Duodenal mucosa (tissue), 2 donors: ENCODE data around the gene TMF1.
A peak's percentile ranks its signal among the peaks of the same experiment; 100 is the strongest.

Experiments
- H3K27ac ChIP-seq: one replicate; pipeline ENCODE4 v1.7.0; 2013; ENCODE audit warnings: low read depth, low read length
- H3K27me3 ChIP-seq, 2 donors: one replicate each; pipeline ENCODE4 v1.7.0; 2013; ENCODE audit warnings: low read length in 2 of 2, control low read depth in 1 of 2; ENCODE audit not compliant: insufficient read depth in 2 of 2, control insufficient read depth in 1 of 2
- H3K36me3 ChIP-seq, 2 donors: one replicate each; pipeline ENCODE4 v1.7.0; 2013; ENCODE audit warnings: low read length in 2 of 2, control low read depth in 1 of 2; ENCODE audit not compliant: insufficient read depth in 2 of 2, control insufficient read depth in 1 of 2
- H3K4me1 ChIP-seq, 2 donors: one replicate each; pipeline ENCODE4 v1.7.0; 2013; ENCODE audit warnings: low read length in 2 of 2, control low read depth in 1 of 2; ENCODE audit not compliant: insufficient read depth in 2 of 2, control insufficient read depth in 1 of 2
- H3K4me3 ChIP-seq, 2 donors: one replicate each; pipeline ENCODE4 v1.7.0; 2013; ENCODE audit warnings: low read length in 2 of 2, low read depth in 1 of 2
- H3K9ac ChIP-seq, 2 donors: one replicate each; pipeline ENCODE4 v1.7.0; 2013; ENCODE audit warnings: low read length in 2 of 2, low read depth in 1 of 2
- H3K9me3 ChIP-seq, 2 donors: one replicate each; pipeline ENCODE4 v1.7.0; 2013; ENCODE audit warnings: low read length in 2 of 2, control low read depth in 1 of 2; ENCODE audit not compliant: control insufficient read depth in 1 of 2

TMF1 gene

GRCh38 chr3:69080233-69080920 lies 28.2 kb upstream of the TMF1 start, which contains the start of gene UBA3:
Gene UBA3, minus strand, starts transcription at chr3:69080365. Its CDS starts 12 bp downstream, at chr3:69080353.
- Histone ChIP-seq H3K9me3 (no peaks in the 10 kb centered on the region), H3K27ac (no peak within 1 kb of the TSS), H3K27me3 (no peaks in the 10 kb centered on the region), H3K36me3 (no peaks in the 10 kb centered on the region), H3K4me3 (peak within 1 kb of the TSS; percentile 80 to 82), H3K4me1 (peaks cover 42 to 60% of the 10 kb centered on the region in 2 donors), H3K9ac (peak within 1 kb of the TSS; percentile 63 to 79)

GRCh38 chr3:69079269-69080159 lies 27.4 kb upstream of the TMF1 start:
- peak overlapping the region; percentile 80 to 82 for H3K4me3 ChIP-seq
- H3K4me1 ChIP-seq, result peaks cover 41 to 58% of the 10 kb centered on the region in 2 donors
- H3K9ac ChIP-seq, result peak overlapping the region; percentile 63 to 79

GRCh38 chr3:69072928-69073327 lies 20.8 kb upstream of the TMF1 start:
- Histone ChIP-seq H3K4me1 (peaks cover 4% of the 10 kb centered on the region in 2 donors), H3K9me3 (no peaks in the 10 kb centered on the region), H3K9ac (no peak overlapping the region), H3K36me3 (peaks cover 4 to 28% of the 10 kb centered on the region in 2 donors), H3K27ac (no peak overlapping the region), H3K4me3 (no peak overlapping the region), H3K27me3 (no peaks in the 10 kb centered on the region)

More at GRCh38 chr3:69079269-69080159, 27.4 kb upstream of the TMF1 start:
- peaks cover 0 to 5% of the 10 kb centered on the region in 2 donors for H3K36me3 ChIP-seq
- no peaks in the 10 kb centered on the region for H3K27me3 ChIP-seq
- H3K27ac ChIP-seq, result no peak overlapping the region
- no peaks in the 10 kb centered on the region for H3K9me3 ChIP-seq

GRCh38 chr3:69066121-69066520 lies 14.0 kb upstream of the TMF1 start:
- Histone ChIP-seq H3K27ac (no peak overlapping the region), H3K9me3 (no peaks in the 10 kb centered on the region), H3K4me1 (no peaks in the 10 kb centered on the region), H3K9ac (no peak overlapping the region), H3K27me3 (no peaks in the 10 kb centered on the region), H3K4me3 (no peak overlapping the region), H3K36me3 (peaks cover 12 to 34% of the 10 kb centered on the region in 2 donors)

GRCh38 chr3:69065318-69065964 lies 13.3 kb upstream of the TMF1 start:
- no peak overlapping the region for H3K27ac ChIP-seq
- no peaks in the 10 kb centered on the region for H3K9me3 ChIP-seq
- H3K36me3 ChIP-seq, result peaks cover 8 to 35% of the 10 kb centered on the region in 2 donors
- H3K9ac ChIP-seq, result no peak overlapping the region
- H3K4me3 ChIP-seq, result no peak overlapping the region
- H3K27me3 ChIP-seq, result no peaks in the 10 kb centered on the region
- H3K4me1 ChIP-seq, result no peaks in the 10 kb centered on the region

- H3K9ac ChIP-seq, result no peak overlapping the region
- H3K4me1 ChIP-seq, result peaks cover 0 to 4% of the 10 kb centered on the region in 2 donors
- H3K36me3 ChIP-seq, result peaks cover 8 to 50% of the 10 kb centered on the region in 2 donors
- no peaks in the 10 kb centered on the region for H3K27me3 ChIP-seq
- H3K4me3 ChIP-seq, result no peak overlapping the region
- H3K27ac ChIP-seq, result no peak overlapping the region
- no peaks in the 10 kb centered on the region for H3K9me3 ChIP-seq
Measured at GRCh38 chr3:69063636-69064035, 11.5 kb upstream of the TMF1 start.

GRCh38 chr3:69059688-69060087 lies 7.6 kb upstream of the TMF1 start:
- Histone ChIP-seq H3K9me3 (no peaks in the 10 kb centered on the region), H3K27ac (no peak overlapping the region), H3K4me1 (peaks cover 0 to 6% of the 10 kb centered on the region in 2 donors), H3K27me3 (no peaks in the 10 kb centered on the region), H3K9ac (no peak overlapping the region), H3K36me3 (peaks cover 8 to 43% of the 10 kb centered on the region in 2 donors), H3K4me3 (no peak overlapping the region)

GRCh38 chr3:69058947-69059224 lies 6.8 kb upstream of the TMF1 start:
- Histone ChIP-seq H3K27ac (peak overlapping the region; percentile 11), H3K36me3 (peaks cover 8 to 43% of the 10 kb centered on the region in 2 donors), H3K4me1 (peaks cover 0 to 6% of the 10 kb centered on the region in 2 donors), H3K9ac (no peak overlapping the region), H3K27me3 (no peaks in the 10 kb centered on the region), H3K9me3 (no peaks in the 10 kb centered on the region), H3K4me3 (no peak overlapping the region)

- Histone ChIP-seq H3K9me3 (no peaks in the 10 kb centered on the region), H3K4me1 (peaks cover 0 to 6% of the 10 kb centered on the region in 2 donors), H3K27me3 (no peaks in the 10 kb centered on the region), H3K27ac (peak overlapping the region; percentile 11), H3K36me3 (peaks cover 8 to 43% of the 10 kb centered on the region in 2 donors), H3K4me3 (no peak overlapping the region), H3K9ac (no peak overlapping the region)
Measured at GRCh38 chr3:69058180-69058946, 6.2 kb upstream of the TMF1 start.
